Stimulated activated CD4-positive, alpha-beta T cell treated with anti-CD3 and anti-CD28 coated beads, Interleukin-2, amount 100 ng/mL, for 48 hours (primary cell): ENCODE data around the gene ASXL1.

Source experiments
- DNase-seq, 2 donors: peaks; one replicate each; pipeline ENCODE4 v3.0.0-alpha.2; 2020

The ASXL1 gene

DNA sequence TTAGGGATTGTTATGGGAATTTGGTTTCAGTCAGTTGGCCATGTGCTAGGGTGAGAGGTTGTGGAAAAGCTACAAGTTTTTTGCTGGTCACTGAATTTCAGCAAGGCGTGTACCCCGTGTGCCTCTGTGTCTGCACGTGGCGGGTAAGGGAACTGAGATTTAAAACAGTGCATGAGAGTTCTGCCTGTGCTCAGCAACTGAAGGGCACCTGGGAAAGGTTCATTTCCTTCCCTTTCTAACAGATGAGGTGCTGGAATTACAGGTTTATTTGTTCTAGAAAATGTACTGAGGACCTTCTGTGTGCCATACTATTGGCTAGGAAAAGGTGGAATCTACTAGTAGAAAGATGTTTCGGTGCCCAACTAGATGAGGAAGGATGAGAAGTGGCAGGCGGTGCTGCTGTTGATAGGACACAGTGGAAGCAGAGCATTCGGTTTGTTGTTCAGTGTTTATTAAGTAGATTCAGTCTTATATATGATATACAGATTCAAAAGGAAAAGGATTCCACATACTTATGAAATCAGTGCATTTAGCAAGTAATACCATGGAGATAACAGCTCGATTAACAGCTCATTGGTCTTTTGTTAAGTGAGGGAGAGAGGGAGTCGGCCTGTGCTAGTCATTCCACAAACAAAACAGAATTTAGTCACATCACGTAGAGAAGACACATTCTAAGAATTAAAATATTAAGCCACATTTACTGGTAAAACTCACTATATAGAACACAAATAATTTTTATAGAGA is 84.7 kb downstream of the ASXL1 start:
- DNase-seq = no peak

DNA sequence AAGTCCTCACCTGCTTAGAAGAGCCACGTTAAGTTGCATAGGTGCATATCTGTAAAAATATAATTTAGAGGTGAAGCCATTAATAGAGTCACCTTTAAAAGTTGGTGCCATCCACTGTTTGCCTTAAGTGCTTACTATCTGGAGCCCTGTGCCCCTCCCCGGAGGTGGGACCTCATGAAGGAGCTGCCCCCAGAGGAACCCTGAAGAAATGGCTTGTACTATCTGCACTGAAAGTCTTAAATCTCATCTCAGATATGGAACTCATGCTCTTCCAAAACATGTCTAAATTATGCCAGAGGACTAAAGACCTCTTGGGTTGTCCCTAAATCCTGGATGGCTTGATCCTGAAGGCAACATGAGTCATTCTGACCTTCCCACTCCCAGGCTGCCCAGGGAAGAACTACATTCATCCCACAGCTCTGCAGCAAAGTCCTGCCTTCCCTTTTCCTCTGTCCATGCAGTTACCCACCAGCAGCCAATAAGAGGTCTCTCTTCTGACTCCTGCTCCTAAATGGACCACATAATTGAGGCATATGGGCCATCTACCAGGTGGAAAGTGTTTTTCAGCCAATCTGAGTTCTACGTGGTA is 85.3 kb downstream of the ASXL1 start:
- DNase-seq = no peak

DNA sequence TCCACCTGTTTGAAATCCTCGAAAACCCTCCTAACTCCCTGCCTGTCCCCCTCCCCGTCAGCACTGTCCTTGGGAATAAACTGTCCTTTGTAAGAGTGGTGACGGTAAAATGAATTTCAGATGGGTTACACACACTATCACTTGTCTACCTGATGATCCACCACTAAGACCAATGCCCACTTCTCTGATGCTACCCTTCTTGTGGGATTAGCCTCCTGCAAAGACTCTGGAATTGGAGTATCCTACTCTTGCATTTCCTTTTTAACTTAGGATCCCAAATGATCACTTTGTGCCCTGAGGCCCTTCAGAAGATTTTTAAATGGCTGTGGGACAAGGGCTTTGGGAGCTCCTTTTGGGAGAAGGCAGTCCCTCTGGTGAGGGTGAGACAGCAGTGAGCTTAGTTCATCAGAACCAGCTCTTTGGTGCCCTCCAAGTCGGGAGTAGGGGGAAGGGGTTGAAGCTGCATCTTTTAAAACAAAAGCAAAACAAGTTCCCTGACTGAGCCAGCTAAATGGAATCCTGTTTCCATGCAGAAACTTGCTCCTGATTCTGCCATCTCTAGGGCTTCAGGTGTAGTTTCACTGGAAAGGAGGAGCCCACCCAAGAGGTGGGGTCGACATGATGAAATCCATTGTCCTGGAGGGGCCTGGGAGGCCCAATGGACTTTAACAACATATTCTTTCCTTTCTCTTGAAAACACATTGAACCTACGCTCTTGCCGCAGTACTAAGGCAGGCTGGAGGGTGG is 86.5 kb downstream of the ASXL1 start:
- no peak for DNase-seq

DNA sequence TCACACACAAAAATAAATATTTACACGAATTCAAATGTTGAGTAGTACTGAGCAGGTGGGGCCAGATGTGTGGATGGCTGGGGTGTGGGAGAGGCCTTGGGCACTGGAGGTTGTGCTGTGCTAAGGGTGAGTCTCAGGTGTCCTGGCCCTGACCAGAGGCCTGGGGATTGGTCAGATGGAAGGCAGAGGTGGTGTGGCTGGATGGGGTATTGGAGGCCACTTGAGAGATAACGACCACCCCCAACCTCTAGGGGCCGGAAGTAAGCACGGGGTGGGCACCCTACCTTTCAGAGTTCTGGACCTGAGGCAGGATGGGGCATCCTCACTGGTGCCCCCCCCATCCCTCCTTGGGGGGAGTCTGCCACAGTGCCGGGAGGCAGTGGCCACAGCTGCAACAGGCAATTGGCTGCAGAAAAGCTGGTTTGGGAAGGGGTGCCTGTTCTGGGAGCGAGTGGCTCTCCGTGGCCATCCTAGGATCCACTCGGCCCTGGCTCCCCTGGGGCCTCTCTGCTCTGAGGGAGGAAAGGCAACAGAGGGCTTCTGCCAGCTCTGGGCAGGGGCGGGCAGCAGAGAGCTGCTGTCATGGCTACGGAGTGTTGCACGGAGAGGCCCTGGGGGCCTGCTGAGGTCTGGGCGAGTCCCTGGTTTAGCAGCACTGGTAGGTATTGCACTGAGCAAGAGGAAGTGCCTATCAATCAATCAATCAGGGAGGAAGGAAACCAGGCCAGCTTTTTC is 87.6 kb downstream of the ASXL1 start:
- DNase-seq = no peak

DNA sequence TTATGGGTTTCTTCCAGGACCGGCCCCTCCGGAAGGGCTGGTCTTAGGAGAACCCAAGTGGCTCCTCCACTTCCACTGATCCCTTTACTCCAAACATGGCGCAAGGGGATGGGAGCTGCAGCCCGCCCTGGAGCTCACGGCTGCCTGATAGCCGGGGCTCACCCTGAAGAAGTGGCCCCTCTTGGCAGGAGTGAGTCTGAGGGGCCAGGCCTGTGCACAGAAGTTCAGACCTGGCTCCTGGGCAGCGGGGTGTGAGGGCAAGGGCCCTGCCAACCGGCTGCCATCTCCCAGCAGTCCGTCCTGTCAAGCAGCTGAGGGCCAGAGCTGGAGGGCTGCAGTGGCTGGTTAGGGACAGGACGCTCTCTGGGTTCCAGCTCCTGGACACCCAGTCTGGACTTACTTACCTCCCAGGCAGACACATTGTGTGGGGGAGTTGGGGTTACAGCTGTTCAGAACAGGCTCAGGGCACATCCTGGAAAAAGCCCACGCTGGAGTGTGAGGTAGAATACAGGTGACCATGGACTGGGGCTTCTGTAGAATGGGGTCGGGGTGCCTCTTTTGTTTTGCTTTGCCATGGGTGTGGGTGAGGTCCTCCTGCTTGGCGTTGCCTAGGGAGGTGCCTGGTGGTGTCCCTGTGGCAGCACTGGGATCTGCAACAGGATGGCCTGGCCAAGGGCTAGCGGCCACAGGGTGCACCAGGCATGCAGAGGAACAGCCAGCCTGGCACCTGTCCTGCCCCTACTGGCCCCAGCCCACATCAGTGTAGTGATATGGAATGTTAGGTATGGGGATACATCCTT is 88.4 kb downstream of the ASXL1 start:
- DNase-seq = no peak

DNA sequence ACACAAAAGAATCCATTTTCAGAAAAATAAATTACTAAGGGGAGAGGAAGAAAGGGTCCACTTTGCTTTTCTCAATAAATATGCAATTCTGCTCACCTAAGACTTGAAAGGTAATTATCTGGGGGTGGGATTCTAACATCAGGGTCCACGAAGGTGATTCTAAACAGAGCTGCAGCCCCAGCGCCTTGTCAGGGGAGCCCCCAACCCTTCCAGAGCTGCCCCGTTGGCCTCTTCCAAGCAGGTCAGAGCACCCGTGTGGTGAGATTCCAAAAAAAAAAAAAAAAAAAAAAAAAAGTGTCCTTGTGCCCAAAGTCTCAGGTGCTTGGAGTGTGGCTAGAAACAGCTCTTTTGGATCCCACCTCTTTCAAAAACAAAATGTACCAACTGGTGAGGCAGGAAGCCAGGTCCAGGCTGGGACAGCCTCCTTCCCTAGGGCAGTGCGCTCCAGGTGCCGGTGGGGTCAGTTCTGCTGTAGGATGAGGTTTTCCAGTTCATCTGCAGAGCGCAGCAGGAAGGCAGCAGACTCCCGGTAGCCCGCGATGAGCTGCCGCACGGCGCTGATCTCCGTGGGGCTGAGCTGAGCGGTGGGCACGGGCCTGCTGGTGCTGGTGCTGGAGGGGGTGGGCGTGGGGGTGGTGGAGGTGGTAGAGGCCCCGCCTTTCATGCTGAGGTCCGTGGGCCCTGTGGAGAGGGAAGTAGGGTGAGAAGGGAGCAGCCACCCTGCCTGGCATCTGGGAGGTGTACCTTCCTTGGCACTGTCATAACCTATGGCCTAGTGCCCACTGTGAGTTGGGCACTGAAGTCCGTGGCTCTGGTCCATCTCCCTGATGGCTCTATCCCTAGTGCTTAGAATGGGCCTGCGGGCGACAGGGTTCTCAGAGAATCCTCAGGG is 89.3 kb downstream of the ASXL1 start:
- no peak for DNase-seq

DNA sequence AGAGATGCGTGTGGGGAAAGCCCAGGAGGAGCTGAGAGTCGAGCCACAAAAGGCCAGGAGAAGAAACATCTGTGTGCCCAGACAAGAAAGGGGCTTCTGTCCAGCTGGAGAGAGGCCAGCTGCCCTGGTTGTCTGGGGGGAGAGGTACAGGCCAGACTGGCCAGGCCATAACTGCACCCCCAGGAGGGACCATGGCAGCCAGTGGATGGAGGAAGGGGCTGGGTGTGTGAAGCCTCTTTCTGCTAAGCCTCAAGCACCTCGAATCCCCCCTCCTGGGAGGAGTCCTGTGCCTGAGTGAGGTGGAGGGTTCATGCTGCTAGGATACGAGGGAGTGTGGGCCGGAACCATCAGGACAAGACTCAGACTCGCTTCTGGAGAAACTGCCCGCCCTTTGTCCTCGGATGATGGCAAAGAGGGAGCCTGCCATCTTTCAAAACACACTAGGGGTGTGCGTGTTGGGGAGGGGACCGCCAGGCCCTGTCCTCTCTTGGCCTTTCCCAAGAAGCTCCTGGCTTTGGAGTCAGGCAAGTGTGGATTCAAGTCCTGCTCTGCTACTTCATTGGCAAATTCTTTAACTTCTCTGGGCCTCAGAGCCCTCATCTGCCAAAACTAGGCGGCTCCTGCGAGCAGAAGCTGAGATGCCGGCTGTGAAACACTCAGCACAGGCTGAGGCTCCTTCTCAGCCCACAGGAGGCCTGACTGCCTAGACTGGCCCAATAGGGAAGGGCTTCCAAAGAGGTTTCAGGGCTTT is 90.3 kb downstream of the ASXL1 start:
- no peak for DNase-seq

DNA sequence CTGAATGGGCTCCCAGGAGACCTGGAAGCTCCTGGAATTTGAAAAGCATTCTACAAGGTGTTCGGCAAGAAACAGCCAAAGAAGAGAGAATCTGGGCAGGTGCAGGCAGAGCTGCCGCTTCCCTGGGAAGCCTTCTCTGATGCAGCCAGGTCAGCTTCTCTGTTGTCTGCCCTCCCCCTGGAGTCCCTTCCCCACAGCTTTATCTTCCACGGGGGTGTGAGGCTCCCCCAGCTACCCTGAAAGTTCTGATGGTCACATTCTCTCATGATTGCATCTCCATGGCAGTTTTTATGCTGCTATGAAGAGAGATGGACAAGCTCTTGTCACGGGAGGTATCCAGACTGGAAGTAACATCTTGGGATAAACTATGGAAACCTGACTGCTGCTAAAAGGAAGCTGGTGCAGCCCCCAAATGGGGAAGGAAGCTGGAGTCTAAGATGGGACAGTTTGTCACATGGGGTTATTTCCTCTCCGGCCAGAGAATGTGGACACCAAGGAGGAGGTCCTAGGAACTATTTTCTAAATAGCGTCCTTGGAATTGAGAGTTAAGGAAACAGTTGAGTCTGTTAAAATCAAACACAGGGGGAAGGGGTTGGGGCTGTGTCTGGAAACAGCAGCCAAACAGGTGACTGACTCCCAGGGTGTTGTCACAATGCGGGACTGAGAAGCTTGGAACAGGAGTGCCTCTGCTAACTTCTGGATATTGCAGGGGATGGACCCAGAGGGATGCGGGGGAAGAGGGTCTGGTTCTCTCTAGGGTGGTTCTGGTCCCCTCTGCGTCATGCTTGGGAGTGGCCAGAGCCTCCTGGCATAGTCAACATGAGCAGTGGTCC is 91.1 kb downstream of the ASXL1 start:
- DNase-seq = no peak

DNA sequence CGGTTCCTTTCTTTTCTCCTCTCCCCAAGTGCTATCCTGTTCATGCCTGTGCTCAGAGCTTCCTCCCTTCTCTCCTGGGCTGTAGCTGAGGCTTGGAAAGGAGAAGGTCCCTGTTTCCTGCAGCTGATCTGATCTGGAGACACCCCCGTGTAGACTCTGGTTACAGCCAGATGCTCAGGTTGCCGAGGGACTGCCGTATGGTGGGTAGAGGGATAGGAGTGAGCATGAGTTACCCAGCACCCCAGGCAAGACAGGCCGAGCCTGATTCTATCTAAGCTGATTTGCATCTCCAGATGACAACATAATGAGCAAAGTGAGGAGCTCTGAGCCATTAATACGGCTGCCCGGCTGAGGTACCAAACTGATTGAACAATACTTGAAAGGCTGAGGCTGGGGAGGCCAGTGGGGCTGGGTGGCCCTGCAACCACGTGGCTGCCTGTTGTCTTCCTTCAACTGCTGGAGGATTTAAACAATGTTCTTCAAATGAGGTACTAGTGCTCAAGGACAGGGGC is 91.8 kb downstream of the ASXL1 start:
- no peak for DNase-seq

DNA sequence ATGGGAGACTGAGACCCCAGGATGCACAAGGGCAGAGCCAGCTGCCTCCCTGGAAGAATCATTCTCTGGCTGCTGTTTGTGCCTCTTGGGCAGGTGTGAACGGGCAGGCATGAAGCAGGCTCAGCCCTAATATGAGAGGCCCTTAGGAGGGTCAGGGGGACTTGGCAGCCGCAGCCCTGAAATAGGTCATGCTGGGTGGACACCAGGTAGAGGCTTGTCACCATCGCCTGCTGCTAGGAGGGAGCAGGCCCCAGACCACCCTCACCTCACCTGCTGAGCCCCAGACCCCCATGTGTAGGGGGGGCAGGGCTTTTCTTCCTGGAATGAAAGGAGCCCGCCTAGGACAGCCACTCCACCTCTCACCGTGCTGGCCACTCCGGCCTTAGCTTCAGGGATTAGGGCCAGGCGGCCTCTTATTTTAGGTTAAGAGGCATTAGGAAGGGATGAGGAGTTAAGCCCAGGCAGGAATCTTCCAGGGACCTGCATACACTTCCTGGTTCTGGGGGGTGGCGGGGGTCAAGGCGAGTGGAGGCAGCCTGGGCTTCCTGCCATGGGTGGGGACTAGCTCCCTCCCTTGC is 92.4 kb downstream of the ASXL1 start:
- no peak for DNase-seq

DNA sequence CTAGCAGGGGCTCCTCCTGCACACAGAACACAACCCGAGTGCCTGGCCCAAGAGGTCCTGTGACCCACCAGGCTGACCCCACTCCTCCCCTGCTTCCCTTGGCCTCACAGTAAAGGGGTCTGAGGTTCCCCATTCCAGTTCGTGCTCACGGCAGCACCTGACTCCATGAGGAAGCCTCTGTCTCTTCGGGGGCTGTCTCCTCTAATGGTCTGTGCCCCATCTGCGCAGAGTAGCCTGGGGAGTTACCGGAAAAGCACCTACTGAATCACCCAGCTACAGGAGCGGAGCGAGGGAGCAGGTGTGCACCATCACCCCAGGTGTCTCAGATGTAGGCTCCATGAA is 93.2 kb downstream of the ASXL1 start:
- no peak for DNase-seq

DNA sequence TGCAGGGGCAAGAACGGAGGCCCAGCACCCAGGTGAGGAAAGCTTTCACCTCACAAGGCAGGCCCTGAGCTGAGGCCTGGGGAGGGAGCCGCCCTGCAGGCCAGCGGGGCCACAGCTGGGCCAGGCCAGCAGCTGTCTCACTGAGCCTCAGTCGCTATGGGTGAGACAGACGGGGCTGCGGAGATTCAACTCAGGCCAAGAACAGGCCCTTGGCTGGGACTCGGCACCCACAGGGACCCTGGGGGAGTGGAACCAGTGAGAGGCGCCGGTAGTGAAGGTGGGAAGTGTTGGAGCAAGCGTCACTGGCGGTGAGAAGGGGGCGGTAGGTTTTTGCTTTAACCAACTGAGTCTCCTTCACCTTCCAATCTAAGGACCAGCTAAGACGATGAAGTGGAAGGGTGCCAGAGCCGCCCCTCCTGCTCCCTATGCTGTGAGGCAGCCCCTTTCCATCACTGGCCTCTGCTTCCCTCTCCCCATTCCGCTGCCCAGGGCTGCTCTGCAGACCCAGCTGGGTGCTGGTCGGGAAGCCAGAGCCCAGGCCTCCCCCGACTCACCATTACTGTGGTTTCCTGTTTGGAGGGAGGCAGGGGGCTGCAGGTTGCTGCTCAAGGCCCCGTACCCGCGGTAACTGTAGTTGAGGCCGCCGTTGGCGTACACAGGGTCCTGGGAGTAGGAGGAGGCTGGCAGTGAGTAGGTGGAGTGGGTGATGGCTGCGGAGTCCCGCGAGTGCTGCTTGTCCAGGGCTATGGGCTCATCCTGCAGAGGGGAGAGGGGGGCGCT is 93.7 kb downstream of the ASXL1 start:
- no peak for DNase-seq

DNA sequence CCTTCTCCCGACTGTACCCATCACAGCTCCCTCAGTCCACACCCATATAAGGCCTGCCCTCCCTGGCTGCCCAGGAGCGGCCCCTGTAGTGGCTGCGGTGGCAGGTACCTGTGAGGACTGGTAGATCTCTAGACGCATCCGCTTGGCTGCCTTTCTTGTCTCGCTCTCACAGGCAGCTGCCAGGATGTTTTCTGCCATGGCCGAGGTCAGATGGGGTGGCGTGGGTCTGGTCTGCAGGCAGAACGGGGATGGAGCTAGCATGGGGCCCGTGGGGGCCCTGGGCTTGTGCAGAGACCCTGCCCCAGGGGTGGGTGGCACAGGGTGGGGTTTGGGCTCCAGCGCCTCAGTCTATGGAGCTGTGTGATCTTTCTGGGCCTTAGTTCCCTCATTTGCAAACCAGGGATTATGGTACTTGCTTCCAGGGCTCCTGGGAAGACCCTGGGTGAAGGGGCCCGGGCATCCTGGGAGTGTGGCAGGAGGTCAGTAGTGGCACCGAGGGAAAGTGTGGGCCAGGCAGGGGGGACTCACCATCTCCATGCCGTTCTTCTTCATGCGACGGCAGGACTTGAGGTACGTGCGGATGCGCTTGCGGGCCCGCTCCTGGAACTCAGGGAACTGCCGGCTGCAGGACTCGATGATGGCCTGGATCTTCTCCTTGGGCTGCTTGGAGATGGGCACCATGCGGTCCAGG is 94.8 kb downstream of the ASXL1 start:
- DNase-seq = no peak

DNA sequence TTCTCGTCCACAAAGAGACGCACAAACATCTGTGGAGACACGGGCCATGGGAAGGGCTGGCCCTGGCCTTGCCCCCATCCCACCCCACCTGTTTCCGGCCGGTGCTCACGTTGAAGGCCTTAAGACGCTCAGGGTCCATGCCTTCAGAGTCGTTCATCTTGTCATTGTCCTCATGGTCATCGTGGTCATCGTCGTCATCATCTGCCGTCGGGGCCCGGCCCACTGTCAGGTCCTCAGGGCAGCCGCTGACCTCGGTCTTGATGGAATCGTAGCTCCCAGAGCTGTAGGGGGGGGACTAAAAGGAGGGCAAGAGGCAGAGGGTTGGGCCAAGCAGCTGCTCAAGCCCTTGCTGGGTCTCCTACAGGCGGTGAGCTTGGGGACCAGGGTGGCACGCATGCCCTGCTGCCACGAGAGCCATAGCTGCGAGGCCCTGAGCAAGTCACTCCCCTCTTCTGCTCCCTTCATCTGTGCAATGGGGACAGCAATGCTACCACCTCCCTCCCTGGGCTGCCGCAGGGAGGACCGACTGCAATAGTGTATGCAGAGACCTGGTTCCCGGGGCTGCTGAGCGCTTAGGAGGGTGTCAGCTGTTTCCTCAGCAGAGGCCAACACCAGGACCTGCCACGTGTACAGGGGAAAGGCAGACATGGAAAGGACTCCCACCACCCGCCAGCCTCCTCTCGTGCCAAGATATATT is 95.5 kb downstream of the ASXL1 start:
- no peak for DNase-seq

DNA sequence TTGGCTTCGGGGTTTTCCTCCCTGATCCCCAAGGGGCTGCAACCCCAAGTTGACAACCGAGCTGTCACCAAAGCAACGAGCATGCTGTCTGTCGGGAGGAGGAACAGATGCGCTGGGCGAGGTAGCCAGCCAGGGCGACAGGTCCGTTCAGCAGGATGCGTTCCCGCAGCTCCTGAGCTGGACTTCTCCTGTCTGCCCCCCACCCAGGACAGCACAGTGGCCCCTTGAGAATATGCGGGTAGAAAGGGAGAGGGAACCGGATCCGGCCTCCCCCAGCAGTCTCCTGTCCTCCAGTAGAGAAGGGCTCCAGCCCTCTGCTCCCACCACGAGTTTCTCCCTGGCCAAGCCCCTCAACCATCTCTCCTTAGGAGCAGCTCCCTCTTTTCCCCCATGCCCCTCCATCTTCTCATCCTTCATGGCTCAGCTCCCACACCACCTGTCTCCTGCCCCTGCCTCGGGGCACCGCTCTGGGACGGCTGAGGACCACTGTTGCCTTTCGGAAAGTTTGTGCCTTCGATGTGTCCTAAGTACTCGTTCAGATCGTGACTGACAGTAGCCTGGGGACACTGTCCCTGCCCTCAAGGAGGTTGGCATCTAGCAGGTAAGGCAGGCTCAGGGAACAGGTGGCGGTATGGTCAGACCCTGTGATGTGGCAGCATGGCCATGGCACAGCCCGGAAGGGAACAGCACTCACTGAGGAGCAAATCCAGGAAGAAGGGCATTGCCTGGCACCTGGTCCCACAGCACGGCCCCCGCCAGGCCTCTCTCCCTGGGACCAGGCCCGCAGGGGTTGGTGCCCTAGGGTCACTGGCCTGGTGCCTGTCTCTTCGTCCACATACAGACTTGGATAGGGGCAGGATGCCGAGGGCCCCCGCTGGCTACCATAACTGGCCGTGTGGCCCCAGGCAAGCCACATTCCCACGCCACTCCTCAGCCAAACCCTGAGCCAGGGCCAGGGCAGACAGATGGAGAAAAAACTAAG is 96.3 kb downstream of the ASXL1 start:
- no peak for DNase-seq
